ENCODE data around the gene ATP9A.
"Not testable (repeated sequence)": the region's sequence is repeated elsewhere in the genome, so short reads cannot be mapped to it uniquely, and the experiment has no call there.

The ATP9A gene

DNA sequence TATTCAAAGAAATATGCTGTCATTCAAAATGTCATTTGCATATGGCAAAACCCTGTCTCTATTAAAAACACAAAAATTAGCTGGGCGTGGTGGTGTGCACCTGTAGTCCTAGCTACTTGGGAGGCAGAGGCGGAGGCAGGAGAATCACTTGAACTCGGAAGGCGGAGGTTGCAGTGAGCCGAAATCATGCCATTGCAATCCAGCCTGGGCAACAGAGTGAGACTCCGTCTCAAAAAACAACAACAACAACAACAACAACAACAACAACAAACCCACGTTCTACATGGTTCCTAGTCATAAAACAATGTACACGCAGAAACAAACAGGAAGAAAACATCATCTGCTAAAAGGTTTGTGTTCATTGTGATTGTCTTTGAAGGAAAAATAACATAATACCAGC is 15.0 kb downstream of the ATP9A start:
- H3K4me3 ChIP-seq; DNase-seq (ENCODE audit: low spot score in 2 of 2); H3K9me3 ChIP-seq; H3K27me3 ChIP-seq (ENCODE audit: low read depth); H3K36me3 ChIP-seq (replicated peaks); H3K4me1 ChIP-seq; in situ Hi-C loops (cut with MboI; ENCODE audit: low sequenced_read_pairs): not testable (repeated sequence)

GRCh38 chr20:51752343-51752951 is 15.7 kb downstream of the ATP9A start:
- H3K4me1 ChIP-seq: peaks cover 3% of the 10 kb centered on the region; the same call in 1 of the 2 replicates
- H3K4me3 ChIP-seq: no peak overlapping the region
- no peaks in the 10 kb centered on the region for H3K27me3 ChIP-seq (ENCODE audit: low read depth)
- H3K36me3 ChIP-seq (replicated peaks): no peaks in the 10 kb centered on the region
- DNase-seq (ENCODE audit: low spot score in 2 of 2): no peak
- no peaks in the 10 kb centered on the region for H3K9me3 ChIP-seq
- in situ Hi-C loops (cut with MboI; ENCODE audit: low sequenced_read_pairs): no loop called here

- no peak for DNase-seq (ENCODE audit: low spot score in 2 of 2)
- no peaks in the 10 kb centered on the region for H3K36me3 ChIP-seq (replicated peaks)
- H3K4me3 ChIP-seq: no peak overlapping the region
- in situ Hi-C loops (cut with MboI; ENCODE audit: low sequenced_read_pairs): no loop called here
- H3K9me3 ChIP-seq: no peaks in the 10 kb centered on the region
- peaks cover 3% of the 10 kb centered on the region; the same call in 1 of the 2 replicates for H3K4me1 ChIP-seq
- H3K27me3 ChIP-seq (ENCODE audit: low read depth): no peaks in the 10 kb centered on the region
Observed at GRCh38 chr20:51750770-51751388, 17.3 kb downstream of the ATP9A start.

GRCh38 chr20:51750037-51750769 is 18.0 kb downstream of the ATP9A start:
- no peak overlapping the region for H3K4me3 ChIP-seq
- DNase-seq (ENCODE audit: low spot score in 2 of 2): no peak
- H3K9me3 ChIP-seq: no peaks in the 10 kb centered on the region
- H3K36me3 ChIP-seq (replicated peaks): no peaks in the 10 kb centered on the region
- in situ Hi-C loops (cut with MboI; ENCODE audit: low sequenced_read_pairs): no loop called here
- H3K4me1 ChIP-seq: peaks cover 3% of the 10 kb centered on the region; the same call in 1 of the 2 replicates
- H3K27me3 ChIP-seq (ENCODE audit: low read depth): no peaks in the 10 kb centered on the region

DNA sequence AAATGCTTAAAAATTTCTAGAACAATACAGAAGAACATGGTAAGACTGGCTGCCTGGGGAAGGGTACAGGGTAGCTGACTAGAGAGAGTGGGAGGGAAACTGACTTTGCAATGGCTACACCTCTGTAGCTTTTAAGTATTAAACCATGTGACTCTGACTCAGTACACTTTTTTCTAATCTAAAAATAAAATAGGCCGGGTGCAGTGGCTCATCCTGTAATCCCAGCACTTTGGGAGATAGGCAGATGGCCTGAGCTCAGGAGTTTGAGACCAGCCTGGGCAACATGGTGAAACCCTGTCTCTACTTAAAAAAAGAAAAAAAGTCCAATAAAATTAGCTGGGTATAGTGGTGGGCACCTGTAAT is 18.5 kb downstream of the ATP9A start:
- H3K4me1 ChIP-seq: peaks cover 3% of the 10 kb centered on the region; the same call in 1 of the 2 replicates
- no peaks in the 10 kb centered on the region for H3K36me3 ChIP-seq (replicated peaks)
- no peaks in the 10 kb centered on the region for H3K27me3 ChIP-seq (ENCODE audit: low read depth)
- no peak overlapping the region for H3K4me3 ChIP-seq
- in situ Hi-C loops (cut with MboI; ENCODE audit: low sequenced_read_pairs): no loop called here
- DNase-seq (ENCODE audit: low spot score in 2 of 2): no peak
- H3K9me3 ChIP-seq: no peaks in the 10 kb centered on the region

DNA sequence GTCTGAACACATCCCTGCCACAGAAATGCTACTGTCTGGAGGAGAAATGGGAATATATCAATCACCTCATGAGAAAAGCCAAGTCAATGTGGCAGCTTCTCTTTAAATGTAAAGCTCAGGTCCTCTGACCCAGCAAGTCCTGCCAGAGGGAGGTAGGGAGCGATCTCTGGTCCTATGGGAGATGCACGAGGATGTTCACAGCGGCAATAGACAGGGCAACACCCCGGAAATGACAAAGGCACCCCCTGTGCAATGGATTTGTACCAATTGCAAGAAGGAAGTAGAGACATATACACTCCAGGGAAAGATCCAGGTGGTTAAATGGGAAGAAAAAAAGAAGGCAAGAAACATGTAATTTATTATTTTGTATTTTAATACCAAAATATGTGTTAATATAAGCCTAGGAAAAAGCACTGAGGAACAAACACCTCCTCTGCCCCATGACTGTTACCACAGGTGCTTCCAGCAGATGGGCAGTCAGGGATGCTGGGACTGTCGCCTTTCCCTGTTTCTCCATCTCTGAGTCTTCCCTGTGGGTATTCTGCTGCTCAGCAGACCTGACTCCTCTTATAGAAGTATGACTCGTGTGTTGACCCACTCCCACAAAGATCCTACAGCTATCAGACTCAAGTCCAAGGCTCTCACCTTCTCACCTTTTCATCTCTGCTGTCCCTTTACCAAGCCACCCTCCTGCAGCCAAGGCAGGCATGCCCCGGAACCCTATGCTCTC is 20.8 kb downstream of the ATP9A start:
- in situ Hi-C loops (cut with MboI; ENCODE audit: low sequenced_read_pairs): no loop called here
- Histone ChIP-seq H3K27me3 (ENCODE audit: low read depth) (no peaks in the 10 kb centered on the region), H3K4me1 (no peaks in the 10 kb centered on the region; the same call in 1 of the 2 replicates), H3K36me3 (replicated peaks) (no peaks in the 10 kb centered on the region), H3K4me3 (no peak overlapping the region), H3K9me3 (no peaks in the 10 kb centered on the region)
- DNase-seq (ENCODE audit: low spot score in 2 of 2): no peak

DNA sequence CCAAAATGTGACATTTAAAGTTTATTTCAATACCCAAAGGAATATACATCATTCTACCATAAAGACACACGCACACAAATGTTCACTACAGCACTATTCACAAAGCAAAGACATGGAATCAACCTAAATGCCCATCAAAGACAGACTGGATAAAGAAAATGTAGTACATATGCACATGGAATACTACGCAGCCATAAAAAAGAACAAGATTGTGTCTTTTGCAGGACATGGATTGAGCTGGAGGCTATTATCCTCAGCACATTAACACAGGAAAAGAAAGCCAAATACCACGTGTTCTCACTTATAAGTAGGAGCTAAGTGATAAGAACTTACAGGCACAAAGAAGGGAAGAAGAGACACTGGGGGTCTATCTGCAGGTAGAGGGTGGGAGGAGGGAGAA is 22.4 kb downstream of the ATP9A start:
- no peaks in the 10 kb centered on the region for H3K27me3 ChIP-seq (ENCODE audit: low read depth)
- no peak for DNase-seq (ENCODE audit: low spot score in 2 of 2)
- no peaks in the 10 kb centered on the region for H3K36me3 ChIP-seq (replicated peaks)
- H3K4me1 ChIP-seq: no peaks in the 10 kb centered on the region
- H3K9me3 ChIP-seq: no peaks in the 10 kb centered on the region
- in situ Hi-C loops (cut with MboI; ENCODE audit: low sequenced_read_pairs): no loop called here
- H3K4me3 ChIP-seq: no peak overlapping the region

- Histone ChIP-seq H3K4me1 (no peaks in the 10 kb centered on the region), H3K27me3 (ENCODE audit: low read depth) (no peaks in the 10 kb centered on the region), H3K36me3 (replicated peaks) (no peaks in the 10 kb centered on the region), H3K4me3 (no peak overlapping the region), H3K9me3 (no peaks in the 10 kb centered on the region)
- DNase-seq (ENCODE audit: low spot score in 2 of 2): no peak
- in situ Hi-C loops (cut with MboI; ENCODE audit: low sequenced_read_pairs): no loop called here
Observed at GRCh38 chr20:51740838-51741237, 27.4 kb downstream of the ATP9A start.

DNA sequence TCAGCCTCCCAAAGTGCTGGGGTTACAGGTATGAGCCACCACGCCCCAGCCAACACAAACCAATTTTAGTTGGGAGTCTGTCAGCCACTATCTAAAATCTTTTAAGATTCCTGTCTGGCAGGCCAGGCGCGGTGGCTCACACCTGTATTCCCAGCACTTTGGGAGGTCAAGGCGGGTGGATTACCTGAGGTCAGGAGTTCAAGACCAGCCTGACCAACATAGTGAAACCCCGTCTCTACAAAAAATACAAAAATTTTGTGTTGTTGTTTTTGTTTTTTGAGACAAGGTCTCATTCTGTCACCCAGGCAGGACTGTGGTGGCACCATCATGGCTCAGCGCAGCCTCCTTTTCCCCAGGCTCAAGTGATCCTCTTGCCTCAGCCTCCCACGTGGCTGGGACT is 27.9 kb downstream of the ATP9A start:
- H3K9me3 ChIP-seq; H3K27me3 ChIP-seq (ENCODE audit: low read depth); H3K4me3 ChIP-seq; H3K4me1 ChIP-seq; in situ Hi-C loops (cut with MboI; ENCODE audit: low sequenced_read_pairs); DNase-seq (ENCODE audit: low spot score in 2 of 2); H3K36me3 ChIP-seq (replicated peaks): not testable (repeated sequence)

GRCh38 chr20:51739722-51740249 is 28.4 kb downstream of the ATP9A start:
- in situ Hi-C loops (cut with MboI; ENCODE audit: low sequenced_read_pairs): no loop called here
- no peaks in the 10 kb centered on the region for H3K36me3 ChIP-seq (replicated peaks)
- no peak overlapping the region for H3K4me3 ChIP-seq
- no peaks in the 10 kb centered on the region for H3K27me3 ChIP-seq (ENCODE audit: low read depth)
- no peak for DNase-seq (ENCODE audit: low spot score in 2 of 2)
- H3K9me3 ChIP-seq: no peaks in the 10 kb centered on the region
- H3K4me1 ChIP-seq: no peaks in the 10 kb centered on the region

GRCh38 chr20:51738877-51739447 is 29.2 kb downstream of the ATP9A start:
- Histone ChIP-seq H3K4me1 (no peaks in the 10 kb centered on the region), H3K9me3 (no peaks in the 10 kb centered on the region), H3K4me3 (no peak overlapping the region), H3K36me3 (replicated peaks) (no peaks in the 10 kb centered on the region), H3K27me3 (ENCODE audit: low read depth) (no peaks in the 10 kb centered on the region)
- in situ Hi-C loops (cut with MboI; ENCODE audit: low sequenced_read_pairs): no loop called here
- DNase-seq (ENCODE audit: low spot score in 2 of 2): no peak

DNA sequence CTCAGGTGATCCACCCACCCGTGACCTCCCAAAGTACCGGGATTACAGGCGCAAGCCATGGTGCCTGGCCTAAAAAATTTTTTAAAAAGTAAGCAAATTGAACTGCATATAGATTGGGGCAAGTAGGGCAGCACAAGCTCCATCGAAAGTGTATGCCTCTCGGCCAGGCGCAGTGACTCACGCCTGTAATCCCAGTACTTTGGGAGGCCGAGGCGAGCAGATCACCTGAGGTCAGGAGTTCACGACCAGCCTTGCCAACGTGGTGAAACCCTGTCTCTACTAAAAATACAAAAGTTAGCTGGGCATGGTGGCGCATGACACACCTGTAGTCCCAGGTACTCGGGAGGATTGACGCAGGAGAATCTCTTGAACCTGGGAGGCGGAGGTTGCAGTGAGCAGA is 29.9 kb downstream of the ATP9A start:
- H3K27me3 ChIP-seq (ENCODE audit: low read depth); H3K4me1 ChIP-seq; H3K4me3 ChIP-seq; DNase-seq (ENCODE audit: low spot score in 2 of 2); H3K9me3 ChIP-seq; in situ Hi-C loops (cut with MboI; ENCODE audit: low sequenced_read_pairs); H3K36me3 ChIP-seq (replicated peaks): not testable (repeated sequence)

DNA sequence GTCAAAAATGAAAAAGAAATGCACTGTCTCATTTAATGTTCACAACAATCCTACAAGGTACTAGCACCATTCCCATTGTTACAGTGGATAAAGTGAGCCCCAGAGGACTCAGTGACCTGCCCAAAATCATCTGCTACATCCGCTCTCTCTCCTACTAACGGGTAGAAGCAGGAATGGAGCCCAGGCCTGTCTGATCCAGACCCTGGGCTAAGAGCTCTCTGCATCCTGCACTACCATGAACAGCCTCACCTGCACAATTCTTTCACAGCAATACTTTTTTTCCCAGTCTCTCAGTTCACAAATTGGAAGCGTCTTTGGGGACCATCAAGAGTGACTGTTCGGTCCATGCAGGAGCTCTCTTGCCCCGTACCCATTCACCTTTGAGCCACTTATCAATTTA is 31.2 kb downstream of the ATP9A start:
- no peak overlapping the region for H3K4me3 ChIP-seq
- H3K9me3 ChIP-seq: no peaks in the 10 kb centered on the region
- no peak for DNase-seq (ENCODE audit: low spot score in 2 of 2)
- in situ Hi-C loops (cut with MboI; ENCODE audit: low sequenced_read_pairs): no loop called here
- H3K36me3 ChIP-seq (replicated peaks): no peaks in the 10 kb centered on the region
- no peaks in the 10 kb centered on the region for H3K27me3 ChIP-seq (ENCODE audit: low read depth)
- H3K4me1 ChIP-seq: no peaks in the 10 kb centered on the region

Data from HAP-1 (cell line).